Measurements from ENCODE around the gene PADI4.

PADI4 gene

GRCh38 chr1:17412093-17412870, 104.3 kb downstream of the PADI4 start:
- no peak for DNase-seq (ENCODE audit: extremely low spot score, insufficient read length, low read depth)
- no peak for FAIRE-seq

Measured in GM18507 (cell line).